HG02981 (cell line): ENCODE results near the gene ATP5MC3.
"Not testable (repeated sequence)": the region's sequence is repeated elsewhere in the genome, so short reads cannot be mapped to it uniquely, and the experiment has no call there.

Source experiments
- ATAC-seq: cut with Tn5 transposase; IDR thresholded peaks from one replicate; pipeline ENCODE4 v1.9.1; 2021; ENCODE audit warnings: mild to moderate bottlenecking, moderate library complexity; ENCODE audit not compliant: unreplicated experiment

ATP5MC3 gene

DNA sequence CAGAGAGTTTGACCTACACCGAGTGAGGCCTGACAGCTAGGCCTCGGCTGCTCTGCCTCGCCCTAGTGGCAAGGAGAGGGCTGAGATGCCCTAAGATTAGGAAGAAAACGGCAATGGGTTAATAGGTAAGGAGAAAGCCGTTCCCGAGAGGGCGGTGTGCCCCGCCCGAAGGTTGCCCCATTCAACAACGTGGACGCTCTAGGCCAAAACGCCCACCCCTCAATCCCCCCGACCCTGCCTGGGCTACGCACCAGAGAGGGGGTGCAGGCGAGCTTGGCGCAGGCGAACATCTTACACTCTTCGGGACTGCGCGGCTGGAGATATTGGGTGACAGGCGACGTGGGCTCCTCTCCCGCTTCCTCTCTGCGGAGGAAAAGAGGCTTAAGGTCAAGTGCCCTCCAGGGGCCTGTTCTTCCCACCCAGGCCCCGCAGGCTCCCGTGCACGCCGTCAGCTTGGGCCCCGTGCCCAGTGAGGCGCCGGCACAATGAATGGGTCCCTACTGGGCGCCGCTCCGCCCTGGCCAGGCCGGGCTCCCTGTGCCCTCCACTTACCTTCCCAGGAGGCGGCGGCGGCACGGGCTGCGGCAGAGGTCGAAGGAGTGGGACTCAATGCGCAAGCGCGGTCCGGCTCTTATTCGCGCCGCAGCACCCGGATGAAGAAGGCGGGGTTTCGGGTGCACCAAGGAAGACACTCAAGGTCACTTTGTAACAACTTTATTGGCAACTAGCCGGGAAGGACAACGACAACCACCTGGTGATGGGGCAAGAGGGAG is at the start of gene ATP5MC3:
Gene ATP5MC3, minus strand, starts transcription at position 607 of the 773 bp plus-strand sequence. Its CDS starts 317 bp downstream, at position 290.
- peak; percentile 81 for ATAC-seq

DNA sequence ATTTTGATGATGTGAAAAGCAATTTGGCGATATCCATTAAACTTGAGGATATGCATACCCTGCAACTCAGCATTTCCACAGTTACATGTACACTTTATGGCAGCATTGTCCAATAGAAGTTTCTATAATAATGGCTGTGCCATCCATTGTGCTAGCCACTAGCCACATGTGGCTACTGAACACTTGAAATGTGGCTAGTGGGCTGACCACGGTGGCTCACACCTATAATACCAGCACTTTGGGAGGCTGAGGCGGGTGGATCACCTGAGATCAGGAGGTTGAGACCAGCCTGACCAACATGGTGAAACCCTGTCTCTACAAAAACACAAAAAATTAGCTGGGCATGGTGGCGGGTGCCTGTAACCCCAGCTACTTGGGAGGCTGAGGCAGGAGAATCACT is 47.1 kb upstream of the ATP5MC3 start:
- ATAC-seq = not testable (repeated sequence)

DNA sequence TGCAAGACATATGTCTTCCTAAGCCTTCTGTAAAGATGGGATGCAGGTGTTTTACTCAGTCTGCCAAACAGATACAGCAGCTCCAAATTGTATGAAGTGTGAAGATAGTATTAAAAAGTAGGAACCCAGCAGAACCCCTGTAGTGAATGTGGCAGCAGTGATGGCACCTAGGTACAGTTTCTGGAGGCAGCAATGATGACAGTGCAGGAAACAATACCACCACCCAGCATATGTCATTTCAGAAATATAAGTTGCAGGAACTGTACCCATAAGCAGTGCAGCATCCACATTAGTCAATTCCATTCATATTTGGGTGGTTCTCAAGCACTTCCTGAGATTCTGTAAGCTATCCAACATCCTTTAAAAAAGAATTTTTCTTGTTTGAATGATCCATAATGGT is 46.7 kb upstream of the ATP5MC3 start:
- ATAC-seq = no peak

GRCh38 chr2:175227393-175227792 is 45.9 kb upstream of the ATP5MC3 start:
- no peak for ATAC-seq

DNA sequence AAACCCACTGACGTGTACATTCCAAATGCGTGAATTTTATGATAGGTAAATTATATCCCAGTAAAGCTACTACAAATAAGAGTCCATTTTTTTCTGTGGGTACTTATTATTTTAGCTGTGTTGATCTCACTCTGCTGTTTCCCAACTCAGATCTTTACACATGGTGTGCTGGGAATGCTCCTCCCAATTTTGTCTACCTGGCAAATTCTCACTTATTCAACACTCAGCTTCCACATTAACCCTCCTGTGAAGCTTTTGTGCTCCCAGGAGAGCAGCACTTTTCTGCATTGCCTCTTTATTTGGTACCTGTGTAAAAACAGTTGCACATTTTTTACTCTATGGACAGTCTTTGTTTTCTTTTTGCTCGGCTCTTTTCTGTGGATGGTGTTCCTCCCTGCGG is 38.6 kb upstream of the ATP5MC3 start:
- no peak for ATAC-seq

GRCh38 chr2:175218551-175218950 is 37.0 kb upstream of the ATP5MC3 start:
- ATAC-seq = no peak

DNA sequence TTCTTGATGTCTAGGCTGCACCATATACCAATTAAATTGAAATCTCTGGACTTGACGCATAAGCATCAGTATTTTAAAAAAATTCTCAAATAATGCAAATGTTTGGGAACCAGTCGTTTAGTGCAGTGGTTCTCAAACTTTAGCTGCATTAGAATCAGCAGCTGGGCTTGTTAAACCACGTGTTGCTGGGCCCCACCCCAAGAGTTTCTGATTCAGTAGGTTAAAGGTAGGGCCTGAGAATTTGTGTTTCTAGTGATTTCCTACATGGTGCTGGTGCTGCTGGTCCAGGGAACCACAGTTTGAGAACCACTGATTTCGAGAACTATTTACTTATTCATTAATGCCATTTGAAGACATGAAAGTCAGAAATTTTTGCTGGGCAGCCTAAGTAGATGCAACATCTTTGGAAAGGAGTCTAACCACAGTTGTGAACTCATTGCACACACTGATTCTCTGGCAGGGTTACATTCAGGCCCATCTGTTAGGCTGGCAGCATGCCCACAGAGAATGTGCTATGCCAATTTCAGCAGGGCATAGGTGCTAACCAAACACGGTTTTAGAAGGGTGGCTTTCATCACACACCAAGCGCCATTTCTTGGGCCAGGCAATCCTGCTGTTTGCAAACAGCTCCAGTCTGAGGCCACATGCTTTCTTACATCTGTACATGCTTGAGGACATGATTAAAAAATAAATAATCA is 26.4 kb upstream of the ATP5MC3 start:
- ATAC-seq = no peak

- ATAC-seq = no peak
These were observed 25.4 kb upstream of the ATP5MC3 start for GRCh38 chr2:175206866-175207265.

DNA sequence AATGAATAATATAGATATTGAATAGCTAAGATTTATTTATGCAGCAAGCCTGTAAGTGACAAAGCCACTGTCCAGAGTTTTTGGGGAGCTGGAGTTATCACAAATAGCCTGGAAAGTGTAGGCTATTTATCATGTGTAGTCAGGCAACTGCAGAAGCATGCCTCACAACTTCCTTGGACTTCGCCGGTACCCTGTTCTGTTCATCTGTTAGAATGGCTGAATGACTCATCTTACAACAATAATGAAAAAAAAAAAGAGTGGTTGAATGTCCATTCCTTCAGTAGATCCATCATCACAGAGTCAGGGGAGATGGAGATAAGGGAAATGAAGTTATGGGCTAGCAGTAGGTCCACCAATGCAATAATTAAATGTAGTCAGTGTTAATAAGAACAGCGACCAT is 24.0 kb upstream of the ATP5MC3 start:
- no peak for ATAC-seq

GRCh38 chr2:175203621-175204496 is 22.3 kb upstream of the ATP5MC3 start:
- ATAC-seq = peak; percentile 97

DNA sequence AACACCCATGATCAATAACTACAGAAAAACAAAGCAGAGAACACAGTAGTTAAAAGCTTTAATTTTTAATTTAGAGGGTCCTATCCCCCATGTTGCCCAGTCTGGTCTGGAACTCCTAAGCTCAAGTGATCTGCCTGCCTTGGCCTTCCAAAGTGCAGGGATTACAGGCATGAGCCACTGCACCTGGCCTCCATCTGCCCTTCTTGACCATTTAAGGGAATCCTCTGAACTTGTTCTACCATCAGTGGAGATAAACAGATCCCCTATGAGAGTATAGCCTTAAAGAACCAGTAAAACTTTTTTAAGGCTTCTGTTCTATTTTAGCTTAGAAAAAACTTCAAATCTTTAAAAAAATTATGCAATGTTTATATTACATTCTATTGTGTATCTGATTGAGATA is 13.5 kb upstream of the ATP5MC3 start:
- ATAC-seq = no peak

DNA sequence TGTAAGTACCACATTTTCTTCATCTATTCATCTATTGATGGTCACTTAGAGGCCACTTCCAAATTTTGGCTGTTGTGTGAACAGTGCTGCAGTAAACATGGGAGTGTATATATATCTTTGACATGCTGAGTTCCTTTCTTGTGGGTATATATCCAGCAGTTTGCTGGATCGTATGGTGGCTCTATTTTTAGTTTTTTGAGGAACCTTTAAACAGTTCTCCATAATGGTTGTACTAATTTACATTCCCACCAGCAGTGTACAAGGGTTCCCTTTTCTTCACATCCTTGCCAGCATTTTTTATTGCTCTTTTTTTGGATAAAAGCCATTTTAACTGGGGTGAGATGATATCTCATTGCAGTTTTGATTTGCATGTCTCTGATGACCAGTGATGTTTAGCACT is 7.3 kb upstream of the ATP5MC3 start:
- ATAC-seq = no peak

DNA sequence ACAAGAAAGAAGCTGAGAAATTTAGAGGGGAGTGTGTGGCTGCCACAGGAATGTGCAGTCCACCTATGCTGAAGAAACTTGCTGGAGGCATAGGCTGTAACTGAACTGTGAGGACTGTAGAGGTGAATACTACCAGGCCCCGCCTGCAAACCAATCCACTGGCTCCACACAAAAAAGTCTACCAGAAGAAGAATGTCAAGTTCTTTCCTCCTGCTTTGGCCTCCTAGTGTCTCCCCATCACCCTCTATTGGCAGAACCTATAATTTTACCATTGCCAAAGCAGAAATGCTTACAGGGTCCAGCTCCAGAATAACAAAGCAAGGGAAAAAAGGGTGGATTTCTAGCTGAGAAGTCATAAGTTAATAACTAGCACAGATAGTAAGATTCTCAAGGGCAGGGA is 5.9 kb upstream of the ATP5MC3 start:
- ATAC-seq = peak; percentile 84

DNA sequence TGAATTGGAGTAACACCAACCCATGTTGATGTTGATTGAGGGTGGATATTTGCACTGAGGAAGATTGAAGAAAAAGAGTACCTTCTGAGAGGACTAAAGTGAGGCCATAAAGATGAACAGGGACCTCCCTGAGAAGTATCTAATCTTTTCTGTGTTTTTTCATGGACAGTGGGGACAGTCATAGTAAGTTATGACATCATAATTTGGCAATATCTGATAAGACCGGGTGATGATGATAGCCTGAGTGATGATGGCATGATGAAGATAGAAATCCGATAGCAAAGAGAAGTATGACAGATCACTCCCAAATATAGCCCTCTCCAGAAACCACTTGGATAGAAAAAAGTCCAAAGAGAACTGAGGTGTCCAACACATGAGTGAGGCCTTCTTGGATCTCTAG is 2.2 kb upstream of the ATP5MC3 start:
- ATAC-seq = no peak

- peak; percentile 1 for ATAC-seq
These were observed 383 bp upstream of the ATP5MC3 start for GRCh38 chr2:175181877-175182308.

GRCh38 chr2:175180701-175181103 is 808 bp downstream of the ATP5MC3 start:
- ATAC-seq = peak; percentile 58

DNA sequence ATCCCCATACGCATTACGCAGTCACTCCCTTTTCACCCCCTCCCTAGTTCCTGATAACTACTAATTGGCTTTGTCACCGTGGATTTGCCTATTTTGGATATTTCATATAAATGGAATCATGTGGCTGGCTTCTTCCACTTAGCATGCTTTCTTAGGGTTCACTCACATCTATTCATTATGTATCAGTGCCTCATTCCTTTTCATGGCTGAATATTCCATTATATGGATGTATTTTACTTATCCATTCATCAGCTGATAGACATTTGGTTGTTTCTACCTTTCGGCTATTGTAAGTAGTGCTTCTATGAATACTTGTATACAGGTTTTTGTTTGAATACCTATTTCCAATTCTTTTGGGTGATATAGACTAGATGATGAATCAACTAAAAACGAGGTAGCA is 4.9 kb downstream of the ATP5MC3 start:
- no peak for ATAC-seq

DNA sequence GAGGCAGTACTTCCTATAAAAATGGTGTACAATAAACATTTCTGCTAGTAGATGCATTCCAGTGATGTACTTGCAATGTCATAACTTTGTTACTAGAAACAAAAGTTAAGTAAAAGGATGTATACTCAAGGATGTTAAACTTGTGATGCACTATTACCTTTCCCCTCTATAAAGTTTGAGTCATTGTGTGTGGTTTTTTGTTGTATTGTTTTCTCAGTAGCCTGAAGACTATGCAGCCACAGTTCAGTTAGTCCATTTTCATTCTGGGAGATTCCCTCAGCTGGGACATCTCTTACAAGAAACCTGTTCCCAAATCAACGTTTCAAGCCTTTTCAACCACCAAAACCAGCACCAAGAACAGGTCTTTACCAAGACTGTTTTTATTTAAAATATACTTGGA is 5.6 kb downstream of the ATP5MC3 start:
- ATAC-seq = no peak

DNA sequence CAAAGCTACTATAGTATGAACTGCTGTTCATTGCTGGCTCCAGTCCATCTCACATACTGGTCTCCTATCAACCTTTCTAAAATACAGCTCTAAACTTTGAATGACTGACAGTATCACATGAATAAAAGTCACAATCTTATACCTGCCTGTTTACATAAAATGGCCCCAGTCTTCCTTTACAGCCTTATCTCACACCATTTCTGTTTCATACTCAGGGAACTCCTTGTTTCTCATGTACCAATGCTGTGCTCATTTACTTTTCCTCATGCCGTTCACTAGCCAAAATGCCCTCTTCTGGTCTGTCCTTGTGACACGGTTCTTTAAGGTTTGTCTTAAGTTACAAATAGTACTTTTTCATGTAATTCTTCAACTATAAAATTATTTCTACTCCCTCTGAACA is 6.2 kb downstream of the ATP5MC3 start:
- ATAC-seq = no peak

DNA sequence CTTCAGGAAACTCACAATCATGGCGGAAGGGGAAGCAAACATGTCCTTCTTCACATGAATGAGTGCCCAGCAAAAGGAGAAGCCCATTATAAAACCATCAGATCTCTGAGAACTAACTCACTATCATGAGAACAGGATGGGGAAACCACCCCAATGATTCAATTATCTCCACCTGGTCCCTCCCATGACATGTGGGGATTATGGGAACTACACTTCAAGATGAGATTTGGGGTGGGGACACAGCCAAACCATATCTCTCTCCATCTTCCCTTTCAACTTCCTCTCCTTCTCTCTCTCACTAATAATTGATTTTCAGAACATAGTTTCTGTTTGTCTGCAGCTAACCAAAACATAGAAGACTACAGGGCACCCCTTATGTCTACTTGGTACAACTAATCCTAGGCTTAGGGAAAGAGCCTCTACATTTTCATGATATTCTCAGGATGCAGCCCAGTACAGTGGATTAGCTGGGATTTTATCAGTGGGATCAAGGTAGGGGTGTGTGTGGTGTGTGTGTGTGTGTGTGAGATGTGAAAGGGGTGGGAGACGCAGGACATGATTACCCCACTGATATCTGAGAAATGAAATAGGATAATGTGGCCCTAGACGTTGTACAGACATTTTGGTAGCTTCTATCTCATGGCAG is 10.7 kb downstream of the ATP5MC3 start:
- no peak for ATAC-seq

DNA sequence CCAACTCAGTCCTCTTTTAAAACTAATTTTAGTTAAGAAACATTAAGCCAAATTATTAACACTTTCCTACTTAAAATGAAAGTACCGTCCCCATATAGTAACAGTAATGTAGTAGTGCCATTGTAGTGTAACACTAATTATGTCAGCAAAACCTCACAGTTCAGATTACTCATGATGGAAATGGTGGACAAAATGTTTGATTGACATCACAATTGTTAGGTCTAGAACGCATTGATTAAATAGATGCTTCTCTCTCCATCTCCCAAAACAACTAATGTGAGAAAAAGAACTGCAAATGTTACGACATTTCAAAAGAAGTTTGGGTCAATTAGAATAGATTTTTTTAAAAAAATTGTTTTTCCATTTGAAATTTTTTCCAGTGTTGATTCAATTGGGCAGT is 12.3 kb downstream of the ATP5MC3 start:
- ATAC-seq = no peak
